Caco-2 (cell line): ENCODE data around the gene GREM1. TPM values are rescaled to one million over a fixed set of nuclear protein-coding genes. Genes with fewer than 3 reads are reported as not detected.

Experiments
- BruUV-seq: library from RNA; stranded (reverse); fragments of 400-500 nt; replicated peaks from 2 replicates; lab custom pipeline; 2021; lab: Mats Ljungman, UMichigan
- CTCF ChIA-PET: fragments of 300-600 bp; sonication (Branson Sonifier 250); formaldehyde crosslinking; loops from one replicate; lab custom pipeline; 2022; ENCODE audit warnings: antibody characterized with exemption; lab: Charles Lee
- POLR2A ChIA-PET: fragments of 300-600 bp; sonication (Branson Sonifier 250); formaldehyde crosslinking; loops from one replicate; lab custom pipeline; 2022; ENCODE audit warnings: antibody characterized with exemption; lab: Charles Lee
- DNase-seq, 2 experiments: peaks; one replicate each; pipeline versions ENCODE4 v3.0.0 to v3.0.0-alpha.2; 2020 to 2022
- H3K27me3 ChIP-seq: replicated peaks from 2 replicates; pipeline ENCODE4 v1.6.0; 2011; ENCODE audit warnings: low read length; ENCODE audit not compliant: control insufficient read depth, insufficient read depth
- H3K36me3 ChIP-seq: 2 replicates; pipeline ENCODE4 v1.5.1; 2011; ENCODE audit warnings: low read length; ENCODE audit not compliant: control insufficient read depth, insufficient read depth
- H3K4me1 ChIP-seq: fragments of 250-450 bp; sonication (Bioruptor Pico); 2 replicates; pipeline ENCODE4 v1.5.1; 2020; ENCODE audit warnings: mild to moderate bottlenecking
- H3K4me3 ChIP-seq: 2 replicates; pipeline ENCODE4 v1.5.1; 2011; ENCODE audit warnings: low read depth, mild to moderate bottlenecking, control low read depth, low read length
- H3K9me3 ChIP-seq: fragments of 250-450 bp; sonication (Bioruptor Pico); 2 replicates; pipeline ENCODE4 v1.5.1; 2020; ENCODE audit warnings: mild to moderate bottlenecking, moderate library complexity
- H3K27ac Mint-ChIP-seq: one replicate; pipeline ENCODE4 v1.8.0; 2022; ENCODE audit warnings: mixed read lengths; ENCODE audit not compliant: unreplicated experiment
- H3K27me3 Mint-ChIP-seq: one replicate; pipeline ENCODE4 v1.8.0; 2022; ENCODE audit warnings: mixed read lengths; ENCODE audit not compliant: insufficient read depth, unreplicated experiment
- H3K36me3 Mint-ChIP-seq: one replicate; pipeline ENCODE4 v1.8.0; 2022; ENCODE audit warnings: mild to moderate bottlenecking, mixed read lengths; ENCODE audit not compliant: insufficient read depth, unreplicated experiment
- H3K4me1 Mint-ChIP-seq: one replicate; pipeline ENCODE4 v1.8.0; 2022; ENCODE audit warnings: low read depth, mixed read lengths; ENCODE audit not compliant: unreplicated experiment
- H3K4me3 Mint-ChIP-seq: one replicate; pipeline ENCODE4 v1.8.0; 2022; ENCODE audit warnings: mild to moderate bottlenecking, moderate library complexity, mixed read lengths; ENCODE audit not compliant: unreplicated experiment
- H3K9me3 Mint-ChIP-seq: one replicate; pipeline ENCODE4 v1.8.0; 2022; ENCODE audit warnings: mixed read lengths; ENCODE audit not compliant: unreplicated experiment
- CTCF ChIP-seq, 2 experiments: fragments of 200-600 bp in 1 of 2; IDR thresholded peaks; 1 replicate in 1 of 2; 2 replicates in 1 of 2; pipeline versions ENCODE4 v1.5.1 to v1.8.0; 2011 to 2022; ENCODE audit warnings: antibody characterized with exemption in 1 of 2, control low read depth in 1 of 2, inconsistent platforms in 1 of 2, low read depth in 1 of 2, low read length in 1 of 2, mild to moderate bottlenecking in 1 of 2, moderate library complexity in 1 of 2; ENCODE audit not compliant: insufficient read depth in 1 of 2, severe bottlenecking in 1 of 2, unreplicated experiment in 1 of 2
- intact Hi-C: fragments of 100-400 bp; cut with micrococcal nuclease; formaldehyde crosslinking; loops from one replicate; pipeline ENCODE4 v1.10.0; 2022; ENCODE audit not compliant: unreplicated experiment
- total RNA-seq: library from RNA; stranded (reverse); gene quantifications from 2 replicates; pipeline ENCODE4 v1.2.3, GENCODE V29; 2022

Gene GREM1
- total RNA-seq, 1 experiment from 2014 or later, result 0.54 TPM

GRCh38 chr15:32670623-32671022 is 47.2 kb upstream of the GREM1 start:
- H3K27me3 ChIP-seq, result no peaks in the 10 kb centered on the region
- Mint-ChIP-seq H3K36me3 (no peaks in the 10 kb centered on the region), H3K4me1 (no peaks in the 10 kb centered on the region), H3K27me3 (no peaks in the 10 kb centered on the region), H3K27ac (no peak overlapping the region), H3K4me3 (no peak overlapping the region), H3K9me3 (no peaks in the 10 kb centered on the region)
- TF ChIP-seq CTCF (IDR thresholded peaks at IDR 0.05; ENCODE audit: insufficient read depth in 1 of 2, low read depth in 1 of 2, low read length in 1 of 2, severe bottlenecking in 1 of 2, unreplicated experiment in 1 of 2), result no peak
- BruUV-seq, result no TSS peak
- no peaks in the 10 kb centered on the region for H3K36me3 ChIP-seq
- ChIA-PET CTCF (interaction anchor here (0.6 kb wide), 1 partner anchor 266 kb away, joined by 3 read pairs; no protein-coding TSS in a partner anchor), POLR2A (no interaction called here)
- no peaks in the 10 kb centered on the region for H3K9me3 ChIP-seq
- H3K4me1 ChIP-seq, result no peaks in the 10 kb centered on the region
- no peak overlapping the region for H3K4me3 ChIP-seq
- intact Hi-C loops, result no loop called here
- DNase-seq, result no peak

GRCh38 chr15:32671339-32672325 is 46.2 kb upstream of the GREM1 start:
- TF ChIP-seq CTCF (IDR thresholded peaks at IDR 0.05; ENCODE audit: insufficient read depth in 1 of 2, low read depth in 1 of 2, low read length in 1 of 2, severe bottlenecking in 1 of 2, unreplicated experiment in 1 of 2), result no peak
- no peaks in the 10 kb centered on the region for H3K27me3 Mint-ChIP-seq
- POLR2A ChIA-PET, result no interaction called here

GRCh38 chr15:32674681-32675080 is 43.1 kb upstream of the GREM1 start:
- intact Hi-C loops, result no loop called here
- H3K27me3 Mint-ChIP-seq, result no peaks in the 10 kb centered on the region
- TF ChIP-seq CTCF (IDR thresholded peaks at IDR 0.05; ENCODE audit: insufficient read depth in 1 of 2, low read depth in 1 of 2, low read length in 1 of 2, severe bottlenecking in 1 of 2, unreplicated experiment in 1 of 2), result no peak
- POLR2A ChIA-PET, result no interaction called here
- no TSS peak for BruUV-seq
- H3K4me3 Mint-ChIP-seq, result no peak overlapping the region
- peaks cover 4% of the 10 kb centered on the region for H3K36me3 Mint-ChIP-seq
- peaks cover 6% of the 10 kb centered on the region; the same call in 1 of the 2 replicates for H3K4me1 ChIP-seq
- no peaks in the 10 kb centered on the region for H3K27me3 ChIP-seq
- H3K9me3 Mint-ChIP-seq, result no peaks in the 10 kb centered on the region
- no peaks in the 10 kb centered on the region for H3K9me3 ChIP-seq
- peaks cover 11% of the 10 kb centered on the region for H3K4me1 Mint-ChIP-seq
- no peak for DNase-seq
- no peaks in the 10 kb centered on the region for H3K36me3 ChIP-seq
- CTCF ChIA-PET, result interaction anchor here (1.5 kb wide), 1 partner anchor 12 kb away, joined by 4 read pairs; no protein-coding TSS in a partner anchor
- no peak overlapping the region for H3K4me3 ChIP-seq
- no peak overlapping the region for H3K27ac Mint-ChIP-seq

More at GRCh38 chr15:32671339-32672325, 46.2 kb upstream of the GREM1 start:
- Histone ChIP-seq H3K4me1 (no peaks in the 10 kb centered on the region), H3K4me3 (no peak overlapping the region), H3K36me3 (no peaks in the 10 kb centered on the region), H3K9me3 (no peaks in the 10 kb centered on the region), H3K27me3 (no peaks in the 10 kb centered on the region)
- intact Hi-C loops, result no loop called here
- no TSS peak for BruUV-seq
- no peaks in the 10 kb centered on the region for H3K36me3 Mint-ChIP-seq
- DNase-seq, result no peak
- H3K27ac Mint-ChIP-seq, result no peak overlapping the region
- H3K9me3 Mint-ChIP-seq, result no peaks in the 10 kb centered on the region
- no peak overlapping the region for H3K4me3 Mint-ChIP-seq
- no peaks in the 10 kb centered on the region for H3K4me1 Mint-ChIP-seq
- CTCF ChIA-PET, result interaction anchor here (0.6 to 1.0 kb wide), 2 partner anchors 9 to 265 kb away, joined by 3 read pairs; no protein-coding TSS in a partner anchor
